HFF-Myc (cell line): ENCODE results near the gene IL18BP.

Source experiments
- DNase-seq: peaks from one replicate; pipeline ENCODE4 v3.0.0-alpha.2; 2011; ENCODE audit warnings: low read depth; ENCODE audit errors: extremely low read depth
- H3K4me3 ChIP-seq: replicated peaks from 2 replicates; pipeline ENCODE4 v1.5.1; 2011; ENCODE audit warnings: low read depth, mild to moderate bottlenecking, control low read depth, low read length
- CTCF ChIP-seq: IDR thresholded peaks from 2 replicates; pipeline ENCODE4 v1.5.1; 2012; ENCODE audit warnings: mild to moderate bottlenecking, low read depth, low read length, control low read depth; ENCODE audit errors: missing control alignments

Gene IL18BP

GRCh38 chr11:72000202-72000867 lies 1.6 kb downstream of the IL18BP start:
- no peak for TF ChIP-seq CTCF
- no peak for DNase-seq
- H3K4me3 ChIP-seq = no peak overlapping the region

- no peak overlapping the region for H3K4me3 ChIP-seq
- no peak for DNase-seq
- no peak for TF ChIP-seq CTCF
Measured at GRCh38 chr11:72001285-72001684, 2.6 kb downstream of the IL18BP start.

GRCh38 chr11:72001834-72002591 lies 3.3 kb downstream of the IL18BP start:
- no peak for DNase-seq
- no peak for TF ChIP-seq CTCF
- no peak overlapping the region for H3K4me3 ChIP-seq

GRCh38 chr11:72002841-72003775 lies 4.4 kb downstream of the IL18BP start:
- H3K4me3 ChIP-seq = no peak overlapping the region
- TF ChIP-seq CTCF = no peak
- no peak for DNase-seq

DNA sequence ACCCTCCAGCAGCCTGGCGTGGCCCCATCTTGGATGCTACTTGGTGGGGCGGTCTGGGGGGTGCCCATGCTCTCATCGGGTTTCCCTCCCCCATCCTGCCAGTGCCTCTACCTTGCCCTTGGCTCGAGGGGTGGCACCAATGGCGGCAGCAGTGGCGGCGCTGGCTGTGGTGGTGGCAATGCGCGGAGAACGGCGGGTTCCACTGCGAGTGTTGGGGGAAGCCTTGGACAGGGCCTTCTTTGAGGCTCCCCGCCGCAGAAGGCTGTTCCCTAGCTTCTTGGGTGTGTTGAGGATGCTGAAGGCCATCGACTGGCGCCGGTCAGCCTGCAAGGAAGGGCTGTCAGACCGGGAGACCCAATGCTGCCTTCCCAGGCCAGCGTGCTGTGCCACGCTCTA lies 5.1 kb downstream of the IL18BP start:
- no peak overlapping the region for H3K4me3 ChIP-seq
- no peak for TF ChIP-seq CTCF
- no peak for DNase-seq

DNA sequence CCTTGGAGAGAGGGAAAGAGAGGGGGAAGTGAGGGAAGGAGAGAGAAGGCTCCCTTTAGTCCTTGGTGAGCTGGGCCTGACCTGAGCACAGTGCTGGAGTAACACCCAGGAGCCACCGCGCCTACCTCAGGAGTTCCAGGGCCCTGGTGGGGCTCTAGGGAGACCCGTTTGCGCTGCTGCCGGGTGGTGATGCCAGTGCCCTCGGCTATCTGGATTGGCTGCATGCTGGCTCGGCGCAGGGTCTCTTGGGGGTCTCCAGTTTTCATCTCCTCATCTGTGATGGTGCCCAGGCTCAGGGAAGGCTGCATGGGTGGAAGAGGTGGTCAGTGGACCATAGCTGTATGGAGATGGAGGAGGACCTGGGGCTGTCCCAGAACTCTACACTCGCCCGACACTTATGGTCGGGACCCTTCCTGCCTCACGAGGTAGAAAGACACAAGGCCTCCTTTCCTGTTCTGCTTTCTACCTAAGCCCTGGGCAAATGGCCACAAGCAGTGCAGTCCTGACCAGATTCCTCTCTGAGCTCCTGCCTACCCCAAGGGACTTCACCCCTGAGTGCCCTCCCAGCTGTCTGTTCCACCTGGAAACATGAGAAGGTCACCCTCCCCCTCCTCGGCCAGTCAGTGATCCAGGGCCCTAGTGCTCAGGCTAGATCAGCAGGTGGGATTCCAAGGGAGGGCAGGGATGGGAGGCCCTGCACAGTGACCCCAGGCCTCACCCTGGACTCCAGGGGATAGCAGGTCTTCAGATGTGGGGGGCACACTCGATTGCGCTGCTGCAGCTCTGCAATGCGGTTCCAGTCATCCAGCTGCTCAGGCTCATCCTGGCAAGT lies 6.0 kb downstream of the IL18BP start:
- DNase-seq = no peak
- no peak overlapping the region for H3K4me3 ChIP-seq
- TF ChIP-seq CTCF = no peak
